Measurements from ENCODE around the gene LHFPL2.

The LHFPL2 gene

DNA sequence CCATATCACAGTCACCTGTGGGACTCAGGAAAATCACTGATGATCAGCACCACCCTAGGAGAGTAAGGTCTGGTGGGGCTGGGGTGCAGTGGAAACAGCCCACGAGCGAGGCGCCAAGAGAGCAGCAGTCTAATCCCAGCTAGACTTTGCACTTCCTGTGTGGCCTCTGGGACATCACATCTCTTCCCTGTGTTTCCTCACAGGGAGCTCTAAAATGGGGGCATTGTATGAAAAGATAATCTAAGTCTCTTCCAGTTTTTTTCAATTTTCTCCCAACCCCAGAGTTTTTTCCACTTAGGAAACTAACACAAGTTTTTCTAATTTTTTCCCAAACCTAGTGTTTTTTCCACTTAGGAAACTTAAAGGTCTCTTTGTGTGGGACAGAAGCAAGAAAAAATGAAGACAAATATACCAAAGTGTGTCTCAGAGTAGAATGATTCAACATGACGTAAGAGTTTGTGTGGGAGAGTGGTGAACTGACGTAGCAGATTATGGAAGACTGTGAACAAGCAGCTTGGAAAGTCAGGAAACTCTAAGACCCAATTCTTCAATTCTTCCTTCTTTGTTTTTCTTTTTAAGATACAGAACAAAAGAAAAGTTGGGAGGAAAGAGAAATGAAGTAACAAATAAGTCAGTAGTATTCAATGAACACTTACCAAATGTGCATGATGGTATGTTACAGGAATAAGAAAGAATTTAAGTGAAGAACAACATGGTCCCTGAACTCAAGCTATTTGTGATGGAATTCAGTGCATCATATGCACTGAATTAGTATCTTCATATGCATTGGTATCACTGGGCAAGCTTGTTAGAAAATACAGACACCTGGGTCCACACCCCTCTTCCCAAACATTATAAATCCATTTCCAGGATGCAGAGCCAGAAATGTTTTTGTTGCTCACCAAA lies 51.3 kb downstream of the LHFPL2 start:
- DNase-seq (ENCODE audit: low read depth, low spot score): peak; percentile 75

- no peak for DNase-seq (ENCODE audit: low read depth, low spot score)
These were observed 53.1 kb downstream of the LHFPL2 start for GRCh38 chr5:78595458-78595921.

DNA sequence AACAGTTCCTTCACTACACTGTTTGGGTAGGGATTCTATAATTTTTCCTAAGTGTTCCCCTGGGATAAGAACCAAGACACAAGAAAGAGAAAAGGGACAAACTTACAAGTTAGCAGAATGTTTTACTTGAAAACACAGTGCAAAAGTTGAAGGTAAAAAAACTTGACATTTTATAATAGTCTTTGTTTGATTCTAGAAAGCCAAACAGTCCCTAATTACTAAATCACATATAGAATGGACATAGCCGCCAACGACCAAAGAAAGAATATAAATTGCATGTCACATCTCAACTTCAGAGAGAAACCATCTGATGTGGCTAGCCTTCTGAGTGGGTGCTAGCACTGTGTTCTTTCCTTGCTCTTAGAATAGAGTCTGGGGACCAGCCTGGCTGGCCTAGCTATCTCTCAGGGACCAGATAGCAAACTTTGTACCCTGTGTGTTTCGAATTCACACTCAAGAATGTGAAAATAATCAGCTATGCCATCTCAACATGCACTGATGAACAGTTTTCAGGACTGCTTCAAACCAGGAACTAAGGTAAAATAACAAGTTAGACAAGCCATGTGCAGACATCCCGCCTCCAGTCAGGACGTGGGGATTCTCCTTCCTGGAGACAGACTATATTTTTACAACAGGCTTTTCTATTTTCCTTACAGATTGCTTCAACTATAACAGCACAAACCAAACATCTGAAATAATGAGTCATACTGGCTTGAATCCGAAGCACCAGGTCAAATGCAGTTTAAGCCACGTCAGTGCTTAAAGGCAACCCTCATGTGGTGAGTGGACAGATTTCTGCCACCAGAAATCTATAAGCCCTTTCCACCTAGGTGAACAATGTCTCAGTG lies 53.7 kb downstream of the LHFPL2 start:
- DNase-seq (ENCODE audit: low read depth, low spot score): peak; percentile 96

DNA sequence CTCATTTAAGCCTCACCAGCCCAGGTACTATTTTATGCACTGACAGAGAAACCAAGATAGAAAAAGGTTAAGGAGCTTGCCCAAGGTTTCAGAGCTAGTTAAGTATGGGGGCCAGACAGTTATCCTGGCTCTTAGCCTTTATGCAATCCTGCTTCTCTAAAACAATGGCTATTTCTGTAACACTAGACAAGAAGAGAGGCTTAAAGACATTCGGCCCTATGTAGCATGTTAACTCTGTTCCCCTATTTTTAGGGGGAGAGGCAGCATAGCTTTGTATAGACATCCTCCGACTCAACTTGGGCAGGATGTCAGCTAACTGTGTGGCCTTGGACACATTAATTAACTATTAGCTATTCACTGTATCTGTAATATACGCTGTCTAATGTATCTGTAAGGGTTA lies 54.6 kb downstream of the LHFPL2 start:
- DNase-seq (ENCODE audit: low read depth, low spot score): no peak

- DNase-seq (ENCODE audit: low read depth, low spot score): no peak
These were observed 55.1 kb downstream of the LHFPL2 start for GRCh38 chr5:78593465-78593864.

GRCh38 chr5:78592735-78593386 lies 55.7 kb downstream of the LHFPL2 start:
- no peak for DNase-seq (ENCODE audit: low read depth, low spot score)

DNA sequence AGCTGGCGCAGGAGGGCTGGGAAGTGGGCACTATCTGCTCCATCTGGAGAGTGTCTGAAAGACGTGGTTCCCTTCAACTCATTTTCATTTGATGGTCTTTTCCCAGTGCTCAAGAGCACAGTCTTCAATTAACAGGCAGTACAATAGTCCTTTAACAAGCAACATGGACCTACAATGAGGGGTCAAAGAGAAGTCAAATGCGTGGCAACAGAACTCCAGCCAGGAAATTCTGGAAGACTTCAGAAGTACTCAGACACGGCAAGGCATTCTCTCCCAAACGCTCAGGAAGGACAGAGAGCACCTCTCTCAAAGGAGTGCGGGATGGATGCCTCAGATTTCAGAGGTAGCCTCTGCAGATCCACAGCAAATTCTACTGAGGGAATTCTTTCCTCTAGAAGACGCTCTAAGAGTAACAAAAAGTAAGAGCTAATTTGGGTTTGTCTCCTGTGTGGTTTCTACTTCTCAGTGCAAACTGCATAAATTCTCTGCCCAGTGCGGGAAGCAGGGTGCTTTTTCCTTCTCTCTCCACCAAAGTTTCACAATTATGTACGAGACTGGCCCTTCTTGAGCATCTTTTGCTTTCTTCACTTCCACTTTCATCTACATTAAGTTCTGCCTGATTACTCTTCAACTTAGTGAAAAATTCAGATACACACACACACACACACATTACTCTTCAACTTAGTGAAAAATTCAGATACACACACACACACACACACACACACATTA lies 56.4 kb downstream of the LHFPL2 start:
- DNase-seq (ENCODE audit: low read depth, low spot score): peak; percentile 53

DNA sequence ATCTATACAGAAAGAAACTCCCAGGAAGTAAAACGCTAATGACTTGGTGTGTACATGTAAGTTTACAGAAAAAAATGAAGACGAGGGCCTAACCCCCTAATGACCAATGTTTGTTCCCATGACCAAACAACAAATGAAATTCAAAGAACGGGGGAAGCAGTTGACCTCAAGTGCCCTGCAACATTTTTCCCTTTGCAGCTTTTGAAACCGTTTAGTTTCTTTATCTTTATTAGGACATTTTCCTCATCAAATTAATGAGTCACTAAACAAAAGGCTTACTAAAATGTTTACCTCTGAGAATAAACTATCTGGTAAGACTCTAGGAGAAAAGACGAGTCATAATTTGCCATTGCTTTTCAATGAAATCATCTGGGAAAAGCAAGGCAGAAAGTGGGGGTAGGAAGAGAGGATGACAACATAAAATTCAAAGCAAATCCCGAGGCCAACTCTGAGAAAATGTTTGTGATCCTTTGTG lies 57.4 kb downstream of the LHFPL2 start:
- peak; percentile 67 for DNase-seq (ENCODE audit: low read depth, low spot score)

- DNase-seq (ENCODE audit: low read depth, low spot score): no peak
These were observed 58.6 kb downstream of the LHFPL2 start for GRCh38 chr5:78589923-78590322.

DNA sequence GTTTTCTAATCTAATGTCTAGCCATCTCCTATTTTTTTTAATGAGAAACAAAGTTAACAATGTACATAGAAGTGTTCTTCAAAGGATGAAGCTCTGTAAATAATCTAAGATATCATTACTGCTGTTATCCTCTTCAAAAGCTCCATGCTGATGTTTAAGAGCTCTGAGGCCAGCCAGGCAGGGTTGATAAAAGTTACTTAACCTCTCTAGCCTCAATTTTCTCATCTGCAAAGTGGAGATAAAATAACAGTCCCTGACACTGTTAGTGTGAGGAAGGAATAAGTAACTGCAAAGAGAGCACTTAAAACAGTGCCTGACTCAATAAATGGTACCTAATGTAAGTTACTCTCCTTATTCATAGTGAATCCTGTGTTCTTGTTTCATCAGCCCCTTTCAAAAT lies 60.1 kb downstream of the LHFPL2 start:
- DNase-seq (ENCODE audit: low read depth, low spot score): no peak

DNA sequence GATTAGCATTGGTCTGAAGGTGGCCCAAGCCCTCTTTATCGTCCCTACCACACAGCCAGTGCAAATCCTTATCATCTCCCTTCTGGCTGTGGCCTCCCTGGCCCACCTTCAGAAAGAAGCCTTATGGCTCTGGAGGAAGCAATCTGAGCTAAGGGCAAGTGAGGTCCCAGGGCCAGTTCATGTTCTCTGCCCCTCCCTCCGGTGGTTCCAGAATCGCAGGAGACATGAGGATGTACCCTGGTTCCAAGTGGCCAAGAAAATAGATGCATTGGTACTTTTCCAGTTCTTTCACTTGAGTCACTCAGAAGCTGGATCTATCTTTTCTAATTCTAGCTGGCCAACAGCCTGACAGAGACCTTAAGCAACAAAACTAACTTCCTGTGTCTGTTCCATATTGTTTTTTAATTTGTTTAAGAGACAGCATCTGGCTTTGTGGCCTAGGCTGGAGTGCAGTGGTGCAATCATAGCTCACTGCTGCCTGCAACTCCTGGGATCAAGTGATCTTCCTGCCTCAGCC lies 60.7 kb downstream of the LHFPL2 start:
- no peak for DNase-seq (ENCODE audit: low read depth, low spot score)

GRCh38 chr5:78587081-78587774 lies 61.3 kb downstream of the LHFPL2 start:
- no peak for DNase-seq (ENCODE audit: low read depth, low spot score)

- peak; percentile 88 for DNase-seq (ENCODE audit: low read depth, low spot score)
These were observed 62.3 kb downstream of the LHFPL2 start for GRCh38 chr5:78586251-78586650.

- no peak for DNase-seq (ENCODE audit: low read depth, low spot score)
These were observed 70.6 kb downstream of the LHFPL2 start for GRCh38 chr5:78578015-78578414.

DNA sequence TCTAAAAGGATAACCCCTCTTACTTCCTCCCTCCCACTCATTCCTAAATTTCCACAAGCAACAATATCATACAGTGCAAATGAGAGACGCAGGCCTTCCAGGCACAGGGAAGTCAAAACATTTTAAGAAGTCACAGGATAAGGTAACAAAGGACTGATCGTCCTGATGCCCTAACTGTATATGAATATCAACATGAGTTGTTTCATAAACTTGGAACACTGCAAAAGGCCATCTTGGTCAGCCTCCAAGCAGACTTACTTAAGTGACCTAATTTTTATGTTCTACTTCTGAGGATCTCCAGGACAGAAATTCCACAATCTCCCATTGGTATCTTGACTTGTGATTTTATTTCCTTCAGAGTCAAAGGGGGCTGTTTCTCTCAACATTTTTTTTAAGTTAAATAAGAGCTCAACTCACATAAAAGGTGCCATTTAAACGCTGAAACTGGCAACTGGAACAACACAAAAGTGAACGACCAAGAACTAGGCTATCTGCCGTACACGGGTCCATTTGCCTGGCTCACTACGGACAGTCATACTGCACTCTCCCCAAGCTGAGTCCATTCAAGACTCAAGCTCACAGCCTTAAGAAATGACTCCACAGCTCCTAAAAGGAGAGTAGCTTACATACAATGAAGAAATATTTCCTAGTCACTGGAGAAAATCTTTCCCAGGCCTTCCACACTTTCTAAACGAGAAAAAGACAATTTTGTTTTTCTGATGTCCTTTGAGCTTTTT lies 71.3 kb downstream of the LHFPL2 start:
- no peak for DNase-seq (ENCODE audit: low read depth, low spot score)

- no peak for DNase-seq (ENCODE audit: low read depth, low spot score)
These were observed 72.2 kb downstream of the LHFPL2 start for GRCh38 chr5:78576376-78576775.

DNA sequence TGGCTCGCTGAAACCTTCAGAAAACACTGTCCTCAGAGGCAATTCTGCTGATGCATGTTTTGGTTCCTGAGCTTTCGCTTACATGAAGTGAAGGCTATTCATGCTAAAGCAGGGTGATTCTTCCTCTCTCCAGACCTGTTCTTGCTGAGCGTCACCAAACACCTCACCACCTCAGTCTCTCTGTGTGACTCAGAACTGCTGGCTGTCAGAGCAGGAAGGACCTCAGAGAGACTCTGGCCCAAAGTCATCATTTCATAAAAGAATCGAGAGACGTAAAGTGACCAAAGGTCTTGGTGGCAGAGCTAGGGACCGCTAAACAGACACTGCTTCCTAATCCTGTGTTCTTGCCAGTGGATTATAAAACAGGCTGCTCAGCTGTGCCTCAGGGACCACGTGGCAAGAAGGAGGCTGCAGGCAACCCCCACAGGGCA lies 73.8 kb downstream of the LHFPL2 start:
- DNase-seq (ENCODE audit: low read depth, low spot score): peak; percentile 54

GRCh38 chr5:78574131-78574673 lies 74.4 kb downstream of the LHFPL2 start:
- no peak for DNase-seq (ENCODE audit: low read depth, low spot score)

- DNase-seq (ENCODE audit: low read depth, low spot score): no peak
These were observed 75.3 kb downstream of the LHFPL2 start for GRCh38 chr5:78573318-78573717.

Measured in astrocyte of the hippocampus (primary cell).